Measurements from ENCODE around the gene SKP1.

SKP1 gene

DNA sequence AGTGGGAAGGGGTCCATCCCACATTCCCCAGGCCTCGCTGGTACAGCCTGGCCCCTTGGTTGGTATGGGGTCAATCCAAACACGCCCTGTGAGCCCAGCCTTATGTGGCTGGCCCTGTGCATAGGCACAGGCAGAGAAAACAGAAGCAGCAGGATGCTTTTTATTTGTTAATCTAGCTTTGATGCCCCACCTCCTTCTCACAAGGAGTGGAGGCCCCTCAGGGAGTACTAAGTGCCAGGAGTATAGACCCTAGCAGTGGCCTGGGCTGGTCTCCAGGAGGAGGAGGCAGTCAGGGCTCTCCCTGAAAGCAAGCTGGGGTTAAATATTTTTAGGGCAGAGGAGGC is 76.8 kb downstream of the SKP1 start:
- CTCF ChIA-PET: interaction anchor here (1.0 to 4.3 kb wide), 5 partner anchors 12 to 60 kb away, joined by 3 to 55 read pairs (median 5); no protein-coding TSS in a partner anchor
- POLR2A ChIA-PET (ENCODE audit: low non-redundant PET): no interaction called here
- peak overlapping the region; percentile 39; the same call in 1 of the 2 replicates for H3K27ac ChIP-seq
- no peak for TF ChIP-seq CTCF (conservative IDR thresholded peaks at IDR 0.05; ENCODE audit: low read depth)
- DNase-seq (ENCODE audit: low spot score): no peak

- TF ChIP-seq CTCF (conservative IDR thresholded peaks at IDR 0.05; ENCODE audit: low read depth): no peak
- ChIA-PET POLR2A (ENCODE audit: low non-redundant PET) (no interaction called here), CTCF (interaction anchor here (1.1 to 4.3 kb wide), 4 partner anchors 12 to 60 kb away, joined by 5 to 55 read pairs (median 6); no protein-coding TSS in a partner anchor)
- no peak for DNase-seq (ENCODE audit: low spot score)
- H3K27ac ChIP-seq: no peak overlapping the region
Measured at GRCh38 chr5:134099288-134099872, 77.4 kb downstream of the SKP1 start.
